ENCODE data around the gene RAB28.
A peak's percentile ranks its signal among the peaks of the same experiment; 100 is the strongest.

Gene RAB28

DNA sequence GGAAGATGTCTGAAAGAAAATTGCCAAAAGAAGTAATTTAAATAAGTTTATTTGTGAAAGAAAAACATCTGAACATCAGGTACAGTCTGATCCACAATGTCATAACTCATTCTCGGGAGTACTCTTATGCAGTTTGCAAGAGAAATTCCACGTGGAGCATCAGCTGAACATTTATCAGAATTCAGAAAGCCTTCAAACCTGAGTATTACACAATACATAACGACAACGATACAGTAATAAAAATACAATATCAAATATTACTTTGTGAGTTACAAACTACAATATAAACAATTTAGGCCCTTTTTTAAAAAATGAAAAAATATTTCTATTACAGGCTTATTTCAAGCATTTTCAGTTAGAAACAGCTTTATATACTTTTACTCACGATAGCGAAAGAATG, 116.4 kb downstream of the RAB28 start:
- FAIRE-seq, result peak; percentile 29

DNA sequence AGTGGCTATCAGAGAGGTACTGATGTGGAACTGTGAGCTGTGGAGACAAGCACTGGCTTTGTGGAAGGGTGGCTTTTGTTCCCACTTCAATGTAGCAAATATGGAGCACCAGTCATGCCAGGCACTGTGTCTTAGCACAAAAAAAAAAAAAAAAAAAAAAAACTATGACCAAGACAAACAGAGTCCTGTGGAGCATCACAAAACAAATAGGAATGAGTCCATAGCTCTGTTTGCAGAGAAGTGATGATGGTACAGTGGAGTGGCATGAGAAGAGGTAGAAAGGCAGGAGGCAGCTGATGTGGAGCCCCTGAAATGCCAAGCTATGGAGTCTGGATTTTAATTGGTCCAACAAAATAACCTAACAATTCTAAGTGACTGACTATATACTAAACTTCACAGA, 116.9 kb downstream of the RAB28 start:
- no peak for FAIRE-seq

DNA sequence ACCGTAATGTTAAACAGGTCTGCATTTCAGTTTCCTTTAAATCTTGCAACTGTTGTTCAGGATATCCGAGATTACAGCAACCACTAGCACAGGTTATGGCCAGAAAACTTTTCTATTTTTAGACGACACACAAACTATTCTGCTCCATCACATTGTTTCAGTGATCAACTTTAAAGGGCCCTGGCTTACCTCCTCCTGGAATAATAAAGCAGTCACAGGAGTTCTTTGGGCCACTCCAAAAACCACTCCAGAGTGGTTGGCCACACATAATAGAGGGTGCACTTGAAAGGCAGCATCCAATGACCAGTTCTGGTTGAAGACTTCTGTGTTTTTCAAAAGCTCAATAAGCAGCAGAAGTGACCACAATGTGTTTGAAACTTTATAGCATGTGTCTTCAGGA, 118.9 kb downstream of the RAB28 start:
- no peak for FAIRE-seq

DNA sequence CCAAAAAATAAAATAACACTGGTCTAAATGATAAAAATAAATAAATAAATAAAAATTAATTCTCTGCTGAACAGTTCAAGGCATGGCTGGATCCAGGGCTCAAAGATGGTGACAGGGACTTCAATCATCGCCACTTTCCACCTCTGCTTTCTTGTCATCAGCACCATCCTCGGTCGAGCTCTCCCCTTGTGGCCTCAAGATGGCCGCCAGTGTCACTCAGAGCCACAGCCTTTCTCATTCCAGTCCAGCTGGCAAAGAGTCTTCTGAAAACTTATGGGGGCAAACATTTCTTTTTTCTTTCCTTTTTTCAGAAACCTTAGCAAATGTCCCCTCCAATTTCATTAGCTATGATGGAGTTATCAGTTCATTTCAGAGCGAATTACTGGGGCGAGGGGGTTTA, 119.5 kb downstream of the RAB28 start:
- no peak for FAIRE-seq

DNA sequence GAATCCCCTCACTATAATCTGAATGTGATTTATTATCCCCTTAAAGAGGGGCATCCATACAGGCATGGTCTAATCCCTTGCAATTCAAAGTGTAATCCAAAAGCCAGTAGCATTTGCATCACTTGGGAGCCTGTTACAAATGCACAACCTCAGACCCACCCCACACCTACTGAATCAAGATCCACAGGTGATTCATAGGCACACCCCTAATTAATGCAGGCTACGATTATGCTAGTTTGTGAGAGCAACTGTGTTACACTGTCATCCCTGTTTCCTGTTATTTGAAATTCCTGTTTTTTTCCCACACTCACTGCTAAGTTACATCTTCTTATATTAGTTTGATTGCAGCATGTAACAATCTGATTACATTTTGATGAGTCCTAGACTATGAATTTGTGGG, 120.0 kb downstream of the RAB28 start:
- FAIRE-seq, result no peak

DNA sequence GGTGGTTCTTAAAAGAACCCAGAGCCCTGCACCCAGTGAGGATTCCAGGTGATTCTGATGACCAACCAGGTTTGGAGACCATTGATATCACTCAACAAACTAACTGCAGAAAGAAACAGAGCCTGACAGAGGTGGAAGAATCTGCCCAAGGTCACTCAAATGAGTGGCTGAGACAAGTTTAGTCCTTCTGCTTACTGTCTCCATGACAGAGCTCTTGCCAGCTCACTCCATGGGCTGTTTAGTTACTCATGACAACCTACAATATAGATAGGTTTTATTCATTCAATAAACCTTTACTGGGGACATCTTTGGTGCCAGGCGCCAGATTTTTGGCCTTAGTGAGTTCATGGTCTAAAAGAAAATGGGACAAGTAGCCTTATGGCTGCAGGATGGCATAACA, 124.3 kb downstream of the RAB28 start:
- no peak for FAIRE-seq

DNA sequence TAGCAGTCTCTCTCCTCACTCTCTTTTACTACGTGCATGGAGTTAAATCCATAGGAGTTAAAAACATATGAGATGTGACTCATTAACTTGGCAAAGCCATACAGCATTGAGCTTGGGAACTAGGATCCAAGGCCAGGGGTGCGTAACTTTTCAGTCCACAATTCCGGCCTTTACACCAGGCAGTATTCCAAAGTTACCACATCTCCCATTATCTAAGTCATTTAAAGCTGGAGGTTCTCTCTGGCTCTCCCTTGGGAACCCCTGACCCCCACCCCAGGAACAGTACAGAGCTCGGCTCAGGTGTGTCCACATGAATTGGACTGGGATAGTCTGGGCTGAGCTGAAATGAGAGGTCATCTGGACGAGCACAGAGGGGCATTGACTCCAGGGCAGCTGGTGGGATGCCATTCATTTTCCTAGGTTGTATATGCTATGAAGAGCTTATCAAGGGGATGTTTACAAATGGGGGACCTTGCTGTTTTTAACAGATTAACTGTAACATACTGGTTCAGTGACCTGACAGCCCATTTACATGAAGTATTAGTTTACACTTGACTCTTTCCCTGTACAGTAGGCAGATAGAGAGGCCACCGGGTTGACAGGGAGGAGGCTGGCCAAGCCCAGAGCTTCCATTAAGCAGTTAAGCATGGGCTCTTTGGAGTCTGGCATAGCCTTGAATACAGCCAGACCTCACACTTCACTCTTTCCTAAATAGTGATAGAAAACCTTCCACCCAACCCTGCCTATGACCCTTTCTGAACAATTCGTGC, 128.8 kb downstream of the RAB28 start:
- no peak for FAIRE-seq

DNA sequence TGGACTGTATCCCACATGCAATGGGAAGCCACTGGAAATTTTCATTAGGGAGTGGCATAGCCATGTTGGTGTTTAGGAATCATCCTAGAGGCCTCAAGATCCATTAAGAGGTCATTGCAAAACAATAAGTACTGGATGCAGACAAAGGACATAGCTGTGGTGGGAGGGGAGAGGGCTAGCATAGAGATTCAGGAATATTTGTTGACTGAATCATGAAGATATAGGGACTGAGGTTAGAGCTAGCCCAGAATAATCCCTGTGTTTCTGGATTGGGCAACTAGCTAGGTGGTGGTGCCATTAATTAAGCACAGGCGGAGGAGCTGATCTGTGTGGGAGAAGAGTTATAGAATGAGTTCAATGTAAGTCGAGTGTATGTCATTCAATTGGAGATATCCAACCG, 135.0 kb downstream of the RAB28 start:
- no peak for FAIRE-seq

DNA sequence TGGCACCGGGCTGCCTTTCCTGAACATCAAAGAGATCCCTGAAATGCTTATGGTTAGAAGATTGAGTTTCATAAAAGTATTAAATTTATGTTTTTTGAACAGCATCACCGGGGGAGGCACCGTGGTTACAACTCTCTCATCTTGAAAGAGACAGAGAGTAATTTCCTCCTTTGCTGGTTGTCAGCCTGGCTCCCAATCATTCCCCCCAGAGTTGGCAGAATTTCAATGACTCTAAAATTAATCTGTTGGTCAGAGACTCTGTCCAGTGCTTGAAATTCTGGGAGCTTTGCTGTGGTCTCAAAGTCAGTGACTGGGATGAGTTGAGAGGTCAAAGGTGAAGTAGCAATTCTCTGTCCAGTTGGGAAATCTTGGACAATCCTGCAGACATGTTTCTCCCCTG, 135.9 kb downstream of the RAB28 start:
- no peak for FAIRE-seq

DNA sequence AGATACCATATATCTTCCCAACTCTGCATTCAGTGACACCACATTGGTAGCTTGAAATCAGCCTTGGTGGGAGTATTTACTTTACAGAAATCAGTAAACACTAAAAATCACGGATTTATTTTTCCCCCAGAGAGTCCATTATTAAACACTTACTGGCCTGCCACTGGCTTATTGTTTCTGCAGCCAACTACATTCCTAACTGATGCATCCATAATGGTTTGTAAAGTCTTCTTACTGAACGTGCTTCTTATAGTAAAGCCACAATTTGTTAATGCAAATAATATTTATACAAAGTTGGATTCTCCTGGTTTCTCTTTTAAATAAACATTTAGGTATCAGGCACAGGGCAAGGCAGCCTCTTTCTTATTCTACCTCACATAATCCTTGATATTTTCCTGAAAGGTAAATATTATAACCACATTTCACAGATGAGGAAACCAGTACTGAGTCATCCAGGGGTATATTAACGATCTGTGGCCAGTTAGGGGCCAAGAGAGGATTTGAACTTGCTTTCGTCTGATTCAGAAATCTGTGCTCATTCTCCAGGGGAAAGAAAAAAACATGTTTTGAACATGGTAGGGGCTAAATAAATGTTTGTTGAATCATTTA, 136.5 kb downstream of the RAB28 start:
- no peak for FAIRE-seq

DNA sequence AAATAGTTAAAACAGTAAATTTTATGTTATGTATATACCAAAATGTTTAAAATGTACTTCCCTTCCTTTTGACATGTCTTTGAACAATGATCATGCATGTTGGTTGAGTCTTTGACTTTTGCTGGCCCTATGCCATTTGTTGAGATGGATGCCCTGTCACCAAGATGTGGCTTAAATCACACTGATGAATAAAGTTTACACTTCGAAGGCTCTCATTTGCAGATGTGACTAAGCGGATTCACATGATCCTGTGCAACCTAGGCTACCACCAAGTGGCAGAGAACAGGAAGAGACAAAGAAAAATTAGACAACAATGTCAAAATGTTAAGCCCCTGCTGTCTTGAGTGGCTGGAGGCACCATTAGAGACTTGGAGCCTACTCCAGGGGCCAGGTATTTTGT, 139.9 kb downstream of the RAB28 start:
- no peak for FAIRE-seq

DNA sequence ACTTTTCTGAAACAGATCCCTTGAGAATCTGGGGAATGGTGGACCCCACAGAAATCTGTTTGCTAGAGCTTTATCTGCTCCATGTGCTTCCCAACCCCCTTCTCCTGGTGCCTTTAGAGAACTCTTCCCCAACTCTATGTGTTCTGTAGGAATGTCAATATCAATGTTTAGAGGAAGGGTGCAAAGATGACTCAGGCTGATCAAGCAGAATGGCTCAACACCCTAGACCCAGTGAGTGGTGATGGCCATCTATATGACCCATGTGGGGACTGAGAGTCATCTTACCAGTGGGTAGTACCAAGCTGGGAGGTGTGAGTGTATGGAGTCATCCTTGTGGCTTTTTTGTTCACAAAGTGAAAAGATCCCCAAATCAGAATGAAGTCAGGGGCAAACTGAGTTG, 143.5 kb downstream of the RAB28 start:
- no peak for FAIRE-seq

DNA sequence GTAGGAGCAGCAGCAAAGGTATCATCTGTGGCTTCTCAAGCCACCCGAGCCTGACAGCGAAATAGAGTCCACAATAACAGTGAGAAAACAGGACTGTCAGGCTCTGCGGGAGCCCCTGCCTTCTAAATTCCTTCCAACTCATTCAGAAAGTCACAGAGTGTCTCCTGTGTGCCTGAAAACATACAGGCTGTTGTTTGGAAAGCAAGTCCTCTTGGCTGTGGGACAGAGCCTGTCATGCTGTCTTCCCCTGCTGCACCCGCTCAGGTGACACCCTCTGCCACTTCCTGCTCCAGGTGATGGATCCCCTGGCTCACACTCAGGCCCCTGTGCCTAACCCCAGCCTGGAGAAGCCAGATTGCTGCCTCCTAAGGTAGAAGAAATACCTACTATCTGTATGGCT, 152.3 kb downstream of the RAB28 start:
- no peak for FAIRE-seq

DNA sequence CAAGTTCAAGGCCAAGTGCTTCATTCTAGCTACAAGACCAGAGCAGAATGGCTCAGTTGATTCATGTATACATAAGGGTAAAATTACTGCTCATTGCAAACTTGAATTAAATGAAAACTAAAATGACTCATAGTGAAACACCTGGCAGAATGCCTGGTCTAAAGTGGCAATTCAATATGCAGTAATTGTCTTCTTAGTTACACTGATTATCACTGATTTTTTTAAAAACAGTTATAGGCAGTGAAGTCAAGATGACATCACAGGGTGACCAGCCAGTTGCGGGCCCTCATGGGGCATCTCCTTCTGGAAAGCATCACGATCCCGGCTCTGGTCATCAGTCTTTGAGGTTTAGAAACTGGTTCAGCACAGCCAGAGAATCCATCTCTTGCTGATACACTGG, 154.2 kb downstream of the RAB28 start:
- no peak for FAIRE-seq

DNA sequence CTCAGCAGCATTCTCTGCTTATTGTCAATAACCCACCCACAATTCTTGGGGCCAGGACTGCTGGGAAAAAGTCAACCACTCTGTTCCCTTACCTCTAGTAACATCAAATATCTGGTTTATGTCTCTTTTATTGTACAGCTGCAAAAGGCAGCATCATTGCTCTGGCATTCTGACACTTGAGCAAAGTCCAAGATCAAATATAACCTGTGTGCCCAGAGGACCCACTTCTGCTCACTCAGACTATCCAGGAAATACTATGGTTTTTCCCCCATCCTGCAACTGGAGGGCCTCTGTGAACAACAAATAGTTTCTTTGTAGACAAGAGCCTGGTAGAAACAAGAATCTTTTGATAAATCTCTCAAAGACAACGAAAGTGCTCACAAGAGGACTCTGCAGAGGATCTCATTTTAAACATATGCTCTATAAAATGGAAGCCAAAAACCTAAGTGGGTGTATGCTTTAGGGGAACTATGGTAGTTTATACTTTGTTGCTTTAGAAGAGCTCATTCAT, 154.7 kb downstream of the RAB28 start:
- FAIRE-seq, result no peak

DNA sequence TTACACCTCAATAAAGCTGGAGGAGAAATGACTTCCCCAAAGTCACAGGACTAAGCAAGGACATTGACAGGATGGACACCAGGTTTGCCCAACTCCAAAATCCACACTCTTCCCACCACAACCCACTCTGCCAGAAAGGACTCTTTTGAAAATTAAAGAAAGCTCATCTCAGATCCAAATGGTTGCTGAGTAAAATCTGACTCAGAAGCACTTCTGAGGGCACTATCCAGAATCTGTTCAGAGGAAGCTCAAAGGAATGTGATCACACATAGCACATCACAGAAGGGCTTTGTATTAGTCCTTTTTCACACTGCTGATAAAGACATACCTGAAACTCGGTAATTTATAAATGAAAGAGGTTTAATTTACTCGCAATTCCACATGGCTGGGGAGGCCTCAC, 155.5 kb downstream of the RAB28 start:
- no peak for FAIRE-seq

DNA sequence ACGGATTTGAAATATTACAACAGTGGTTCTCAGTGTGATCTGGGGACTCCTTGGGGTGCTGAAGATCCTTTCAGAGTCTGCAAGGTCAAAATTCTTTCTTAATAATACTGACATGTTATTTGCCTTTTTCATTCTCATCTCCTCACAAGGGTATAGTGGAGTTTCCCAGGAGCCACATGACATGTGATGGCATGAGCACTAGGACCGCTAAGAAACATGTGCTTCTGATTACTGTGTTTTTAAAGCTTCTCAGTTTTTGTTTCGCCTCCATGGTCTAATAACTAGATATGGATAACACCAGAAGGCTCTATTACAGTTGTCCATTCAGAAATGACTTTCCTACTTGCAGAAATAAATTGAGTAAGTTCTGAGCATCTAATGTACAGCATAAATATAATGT, 156.1 kb downstream of the RAB28 start:
- no peak for FAIRE-seq

DNA sequence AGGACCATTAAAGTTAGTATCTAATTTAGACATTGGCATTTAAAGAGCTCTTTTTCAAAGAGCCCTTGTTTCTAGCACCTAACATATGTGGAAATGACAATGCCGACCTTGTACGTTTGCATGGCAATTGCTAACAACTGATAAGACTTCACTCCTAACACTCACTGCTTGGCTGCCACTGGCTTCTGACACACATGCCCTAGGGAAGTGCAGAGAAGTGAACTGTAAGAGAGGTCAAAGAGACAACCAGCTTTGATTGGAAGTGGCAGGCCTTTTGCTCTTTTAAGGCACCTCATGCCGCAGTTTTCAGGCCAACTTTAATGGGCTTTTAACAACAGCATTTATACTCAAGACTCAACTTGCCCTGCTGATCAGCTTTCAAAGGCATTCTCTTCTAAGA, 158.4 kb downstream of the RAB28 start:
- FAIRE-seq, result no peak

DNA sequence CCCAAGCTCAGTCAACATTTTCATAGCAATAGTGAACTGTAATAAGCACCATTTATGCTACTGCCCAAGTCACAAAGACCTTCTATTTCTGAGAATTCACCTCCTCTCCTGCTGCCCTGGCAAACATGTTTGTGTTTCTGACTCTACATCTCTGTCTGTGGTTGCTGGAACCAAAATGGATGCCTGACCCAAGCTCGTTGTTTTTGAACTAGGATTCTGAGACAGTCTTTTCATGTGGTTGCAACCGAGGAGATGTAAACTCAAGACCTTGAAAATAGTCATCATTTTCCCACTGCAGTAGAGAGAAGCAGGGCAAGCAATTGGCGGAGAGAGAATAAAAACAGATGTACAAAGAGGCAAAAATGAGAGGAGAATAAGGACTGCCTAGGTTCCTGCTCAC, 160.2 kb downstream of the RAB28 start:
- FAIRE-seq, result no peak

DNA sequence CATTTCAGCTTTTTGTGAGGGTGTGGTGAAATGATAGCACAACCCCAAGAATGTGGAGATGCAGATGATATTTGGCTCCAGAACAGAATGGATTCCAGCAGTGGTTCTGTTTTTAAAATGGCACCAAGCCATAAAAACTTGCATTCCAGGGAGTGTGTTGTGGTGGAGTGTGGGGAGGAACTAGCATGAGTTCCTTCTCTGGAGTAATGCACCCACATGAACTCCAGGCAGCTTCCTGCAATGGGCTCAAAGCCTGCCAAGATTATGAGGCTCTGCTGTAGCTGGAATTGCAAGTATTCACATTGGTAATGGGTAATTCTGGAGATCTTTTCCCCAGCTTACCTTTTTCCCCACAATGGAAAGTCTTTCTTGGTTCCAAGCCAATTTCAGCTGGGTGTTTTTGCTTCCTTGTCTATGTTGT, 161.4 kb downstream of the RAB28 start:
- no peak for FAIRE-seq
